Body of pancreas (tissue), 4 donors: ENCODE measurements around the gene CCDC83.

Experiments used
- POLR2A ChIP-seq, 3 donors: fragments of 450-650 bp; IDR thresholded peaks; one replicate each; pipeline ENCODE4 v1.6.1; 2016; ENCODE audit warnings: antibody characterized with exemption in 3 of 3, mild to moderate bottlenecking in 2 of 3
- TF ChIP-seq, protein P1 (sequence below), 7 experiments: fragments of 450-650 bp in 4 of 7; fragments of 200-600 bp in 3 of 7; sonication (generic) in 3 of 7; IDR thresholded peaks; one replicate each; pipeline ENCODE4 v1.5.1; 2016 to 2019; ENCODE audit warnings: antibody characterized with exemption in 7 of 7

DNA sequence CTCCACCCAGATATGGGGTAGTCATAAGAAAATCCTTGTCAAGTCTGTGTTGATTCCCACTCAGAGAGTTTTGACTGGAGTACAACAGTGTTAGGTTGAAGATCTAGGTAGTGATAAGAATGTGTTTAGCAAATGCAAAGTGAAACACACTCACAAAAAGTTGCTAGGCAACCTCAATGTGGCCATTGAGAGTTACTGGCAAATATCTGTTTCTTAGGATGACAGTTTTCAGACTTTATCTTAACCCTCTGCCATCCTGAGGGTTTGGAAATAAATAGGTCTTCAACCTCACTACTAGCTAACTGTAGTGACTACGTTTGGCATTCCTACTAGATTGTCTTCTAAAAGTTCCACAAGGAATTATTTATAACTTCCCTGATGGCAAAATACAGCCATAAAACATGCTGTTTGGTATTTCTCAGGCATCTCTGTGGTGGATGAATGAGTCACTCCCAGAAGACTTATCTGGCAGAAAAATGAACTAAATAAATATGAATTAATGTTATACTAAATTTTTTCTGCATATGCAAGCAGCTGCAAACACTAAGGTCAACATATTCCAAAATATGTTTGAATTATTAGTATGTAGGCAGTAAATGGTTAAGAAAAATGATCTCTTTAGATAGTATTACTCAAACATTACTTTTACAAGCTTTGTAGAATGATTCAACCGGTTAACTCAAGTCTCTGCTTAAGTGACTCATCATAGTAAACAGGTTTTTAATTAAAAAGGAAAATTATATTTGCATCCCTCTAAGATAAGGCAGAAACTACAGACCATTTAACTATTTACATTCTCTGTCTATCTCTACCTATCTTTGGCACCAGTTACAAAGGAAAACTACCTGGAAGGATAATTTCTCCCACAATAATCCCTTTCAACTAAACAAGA is 27.2 kb upstream of the CCDC83 start:
- TF ChIP-seq, protein P1, sequence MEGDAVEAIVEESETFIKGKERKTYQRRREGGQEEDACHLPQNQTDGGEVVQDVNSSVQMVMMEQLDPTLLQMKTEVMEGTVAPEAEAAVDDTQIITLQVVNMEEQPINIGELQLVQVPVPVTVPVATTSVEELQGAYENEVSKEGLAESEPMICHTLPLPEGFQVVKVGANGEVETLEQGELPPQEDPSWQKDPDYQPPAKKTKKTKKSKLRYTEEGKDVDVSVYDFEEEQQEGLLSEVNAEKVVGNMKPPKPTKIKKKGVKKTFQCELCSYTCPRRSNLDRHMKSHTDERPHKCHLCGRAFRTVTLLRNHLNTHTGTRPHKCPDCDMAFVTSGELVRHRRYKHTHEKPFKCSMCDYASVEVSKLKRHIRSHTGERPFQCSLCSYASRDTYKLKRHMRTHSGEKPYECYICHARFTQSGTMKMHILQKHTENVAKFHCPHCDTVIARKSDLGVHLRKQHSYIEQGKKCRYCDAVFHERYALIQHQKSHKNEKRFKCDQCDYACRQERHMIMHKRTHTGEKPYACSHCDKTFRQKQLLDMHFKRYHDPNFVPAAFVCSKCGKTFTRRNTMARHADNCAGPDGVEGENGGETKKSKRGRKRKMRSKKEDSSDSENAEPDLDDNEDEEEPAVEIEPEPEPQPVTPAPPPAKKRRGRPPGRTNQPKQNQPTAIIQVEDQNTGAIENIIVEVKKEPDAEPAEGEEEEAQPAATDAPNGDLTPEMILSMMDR (IDR thresholded peaks at IDR 0.05), result no peak
- no peak for TF ChIP-seq POLR2A (IDR thresholded peaks at IDR 0.05)
